PC-3 (cell line): ENCODE results near the gene AMIGO3. TPM values are rescaled to one million over a fixed set of nuclear protein-coding genes. Genes with fewer than 3 reads are reported as not detected.

ENCODE experiments used
- ATAC-seq: fragments of 200-7000 bp; cut with Tn5 transposase; 2 replicates; pipeline ENCODE4 v1.9.1; 2020; ENCODE audit warnings: mild to moderate bottlenecking, moderate library complexity
- BruUV-seq: library from RNA; stranded (reverse); fragments of 400-500 nt; replicated peaks from 2 replicates; lab custom pipeline; 2021; lab: Mats Ljungman, UMichigan
- CTCF ChIA-PET: fragments of 300-600 bp; sonication (Branson Sonifier 250); formaldehyde crosslinking; loops from one replicate; lab custom pipeline; 2022; ENCODE audit warnings: antibody characterized with exemption; lab: Charles Lee
- POLR2A ChIA-PET: fragments of 300-600 bp; sonication (Branson Sonifier 250); formaldehyde crosslinking; loops from one replicate; lab custom pipeline; 2022; ENCODE audit warnings: antibody characterized with exemption; ENCODE audit not compliant: unreplicated experiment; lab: Charles Lee
- DNase-seq: peaks from one replicate; pipeline ENCODE4 v3.0.0-alpha.2; 2015
- H2AFZ ChIP-seq: fragments of 300-600 bp; sonication (generic); 2 replicates; pipeline ENCODE4 v1.6.0; 2016; ENCODE audit warnings: antibody characterized with exemption, low read length
- H3F3A ChIP-seq: fragments of 300-600 bp; sonication (generic); one replicate; pipeline ENCODE4 v1.6.0; 2017; ENCODE audit warnings: antibody characterized with exemption, low read length, control low read depth, mild to moderate bottlenecking; ENCODE audit not compliant: unreplicated experiment
- H3K27ac ChIP-seq: fragments of 300-600 bp; sonication (generic); 2 replicates; pipeline ENCODE4 v1.5.1; 2016; ENCODE audit warnings: mild to moderate bottlenecking, low read length
- H3K27me3 ChIP-seq: fragments of 300-600 bp; sonication (generic); 2 replicates; pipeline ENCODE4 v1.6.1; 2016; ENCODE audit warnings: low read length, mixed read lengths
- H3K36me3 ChIP-seq: fragments of 300-600 bp; sonication (generic); 2 replicates; pipeline ENCODE4 v1.6.1; 2016; ENCODE audit warnings: low read depth, mixed run types, low read length, mixed read lengths
- H3K4me1 ChIP-seq: fragments of 300-600 bp; sonication (generic); 2 replicates; pipeline ENCODE4 v1.5.1; 2016; ENCODE audit warnings: low read length; ENCODE audit not compliant: insufficient read depth
- H3K4me2 ChIP-seq: fragments of 300-600 bp; sonication (generic); 2 replicates; pipeline ENCODE4 v1.6.0; 2016; ENCODE audit warnings: low read length
- H3K4me3 ChIP-seq: fragments of 300-600 bp; sonication (generic); 2 replicates; pipeline ENCODE4 v1.5.1; 2016; ENCODE audit warnings: mild to moderate bottlenecking, low read length, mixed read lengths
- H3K79me2 ChIP-seq: fragments of 300-600 bp; sonication (generic); 2 replicates; pipeline ENCODE4 v1.6.1; 2017; ENCODE audit warnings: low read length, mixed read lengths
- H3K9ac ChIP-seq: fragments of 300-600 bp; sonication (generic); 2 replicates; pipeline ENCODE4 v1.6.0; 2016; ENCODE audit warnings: mild to moderate bottlenecking, low read length
- H3K9me2 ChIP-seq: fragments of 300-600 bp; sonication (generic); replicated peaks from 2 replicates; pipeline ENCODE4 v1.6.1; 2016; ENCODE audit warnings: mixed run types, low read length, mixed read lengths
- H3K9me3 ChIP-seq: fragments of 300-600 bp; sonication (generic); 2 replicates; pipeline ENCODE4 v1.6.1; 2016; ENCODE audit warnings: low read length, mixed read lengths
- H4K20me1 ChIP-seq: fragments of 300-600 bp; sonication (generic); 2 replicates; pipeline ENCODE4 v1.6.1; 2016; ENCODE audit warnings: low read length, mixed read lengths
- EZH2 ChIP-seq: fragments of 300-600 bp; sonication (generic); IDR thresholded peaks from one replicate; pipeline ENCODE4 v1.6.1; 2017; ENCODE audit warnings: antibody characterized with exemption, mild to moderate bottlenecking, low read length; ENCODE audit not compliant: unreplicated experiment
- EZH2phosphoT487 ChIP-seq: fragments of 300-600 bp; sonication (generic); IDR thresholded peaks from 2 replicates; pipeline ENCODE4 v1.6.1; 2018; ENCODE audit warnings: mild to moderate bottlenecking, antibody characterized with exemption, low read length, borderline replicate concordance
- intact Hi-C: fragments of 100-400 bp; cut with micrococcal nuclease; formaldehyde crosslinking; loops from 2 replicates; pipeline ENCODE4 v1.9.0; 2023
- total RNA-seq: library from RNA; depleted of rRNA; stranded (reverse); fragments of >200 nt; gene quantifications from 2 replicates; pipeline ENCODE4 v1.2.3, GENCODE V29; 2014
- TF ChIP-seq, protein P1 (sequence below): fragments of 300-600 bp; sonication (generic); conservative IDR thresholded peaks from 2 replicates; pipeline ENCODE4 v1.5.1; 2017; ENCODE audit warnings: antibody characterized with exemption, low read depth, mild to moderate bottlenecking, low read length

The AMIGO3 gene
- total RNA-seq, 1 experiment from 2014 or later = 1.8 TPM

DNA sequence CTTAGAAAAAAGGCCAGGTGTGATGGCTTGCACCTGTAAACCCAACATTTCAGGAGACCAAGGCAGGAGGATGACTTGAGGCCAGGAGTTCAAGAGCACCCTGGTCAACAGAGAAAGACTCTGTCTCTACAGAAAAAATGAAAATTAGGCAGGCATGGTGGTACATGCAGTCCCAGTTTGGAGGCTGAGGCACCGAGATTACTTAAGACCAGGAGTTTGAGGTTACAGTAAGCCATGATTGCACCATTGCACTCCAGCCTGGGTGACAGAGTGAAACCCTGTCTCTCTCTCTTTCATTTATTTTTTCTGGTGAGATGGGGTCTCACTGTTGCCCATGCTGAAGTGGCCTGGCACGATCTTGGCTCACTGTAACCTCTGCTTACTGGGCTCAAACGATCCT is 42.2 kb upstream of the AMIGO3 start:
- BruUV-seq = no TSS peak
- peaks cover 3% of the 10 kb centered on the region; the same call in 1 of the 2 replicates for H3K36me3 ChIP-seq
- no peak for DNase-seq
- no peaks in the 10 kb centered on the region for H4K20me1 ChIP-seq
- no peak overlapping the region for H2AFZ ChIP-seq
- no peak for ATAC-seq
- H3K79me2 ChIP-seq = peaks cover 81% of the 10 kb centered on the region
- no peak overlapping the region for H3K27ac ChIP-seq
- no peak overlapping the region for H3K4me3 ChIP-seq
- no peak overlapping the region for H3K9ac ChIP-seq
- H3F3A ChIP-seq = no peaks in the 10 kb centered on the region
- POLR2A ChIA-PET = no interaction called here
- intact Hi-C loops = no loop called here
- H3K9me3 ChIP-seq = no peaks in the 10 kb centered on the region
- H3K9me2 ChIP-seq = no peaks in the 10 kb centered on the region
- no peaks in the 10 kb centered on the region for H3K27me3 ChIP-seq
- no peak overlapping the region for H3K4me2 ChIP-seq
- H3K4me1 ChIP-seq = no peaks in the 10 kb centered on the region
- CTCF ChIA-PET = no interaction called here
- no peak for TF ChIP-seq EZH2
- TF ChIP-seq, protein P1, sequence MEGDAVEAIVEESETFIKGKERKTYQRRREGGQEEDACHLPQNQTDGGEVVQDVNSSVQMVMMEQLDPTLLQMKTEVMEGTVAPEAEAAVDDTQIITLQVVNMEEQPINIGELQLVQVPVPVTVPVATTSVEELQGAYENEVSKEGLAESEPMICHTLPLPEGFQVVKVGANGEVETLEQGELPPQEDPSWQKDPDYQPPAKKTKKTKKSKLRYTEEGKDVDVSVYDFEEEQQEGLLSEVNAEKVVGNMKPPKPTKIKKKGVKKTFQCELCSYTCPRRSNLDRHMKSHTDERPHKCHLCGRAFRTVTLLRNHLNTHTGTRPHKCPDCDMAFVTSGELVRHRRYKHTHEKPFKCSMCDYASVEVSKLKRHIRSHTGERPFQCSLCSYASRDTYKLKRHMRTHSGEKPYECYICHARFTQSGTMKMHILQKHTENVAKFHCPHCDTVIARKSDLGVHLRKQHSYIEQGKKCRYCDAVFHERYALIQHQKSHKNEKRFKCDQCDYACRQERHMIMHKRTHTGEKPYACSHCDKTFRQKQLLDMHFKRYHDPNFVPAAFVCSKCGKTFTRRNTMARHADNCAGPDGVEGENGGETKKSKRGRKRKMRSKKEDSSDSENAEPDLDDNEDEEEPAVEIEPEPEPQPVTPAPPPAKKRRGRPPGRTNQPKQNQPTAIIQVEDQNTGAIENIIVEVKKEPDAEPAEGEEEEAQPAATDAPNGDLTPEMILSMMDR = no peak
- TF ChIP-seq EZH2phosphoT487 = no peak

DNA sequence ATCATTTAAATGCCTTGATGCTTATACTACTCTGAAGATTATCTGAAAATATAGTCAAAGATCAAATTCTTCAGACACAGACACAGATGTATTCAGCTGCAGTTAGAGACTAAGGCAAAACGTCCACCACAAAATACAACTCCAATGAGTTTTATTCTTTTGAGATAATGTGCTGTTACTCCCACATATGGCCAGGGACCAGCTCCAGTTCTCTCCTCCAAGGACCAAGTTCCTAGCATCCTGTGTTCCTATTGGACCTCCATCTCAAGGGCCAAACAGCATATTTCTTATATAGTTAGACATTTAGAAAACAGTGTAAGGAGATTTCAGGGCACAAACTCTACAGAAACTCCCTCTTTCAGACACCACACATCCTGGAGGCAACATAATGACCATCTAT is 39.7 kb upstream of the AMIGO3 start:
- no peak overlapping the region for H3K9ac ChIP-seq
- DNase-seq (no peak), ATAC-seq (no peak)
- no peaks in the 10 kb centered on the region for H3K27me3 ChIP-seq
- ChIA-PET POLR2A (no interaction called here), CTCF (no interaction called here)
- TF ChIP-seq EZH2phosphoT487 (no peak), EZH2 (no peak)
- TF ChIP-seq, protein P1 = no peak
- H3K79me2 ChIP-seq = peaks cover 87% of the 10 kb centered on the region
- H3K9me3 ChIP-seq = no peaks in the 10 kb centered on the region
- H2AFZ ChIP-seq = no peak overlapping the region
- intact Hi-C loops = no loop called here
- no peaks in the 10 kb centered on the region for H3K4me1 ChIP-seq
- no peak overlapping the region for H3K27ac ChIP-seq
- H4K20me1 ChIP-seq = no peaks in the 10 kb centered on the region; the same call in 1 of the 2 replicates
- H3K4me3 ChIP-seq = no peak overlapping the region
- no peak overlapping the region for H3K4me2 ChIP-seq
- no peaks in the 10 kb centered on the region for H3K9me2 ChIP-seq
- H3F3A ChIP-seq = no peaks in the 10 kb centered on the region
- no TSS peak for BruUV-seq
- peaks cover 3% of the 10 kb centered on the region; the same call in 1 of the 2 replicates for H3K36me3 ChIP-seq

DNA sequence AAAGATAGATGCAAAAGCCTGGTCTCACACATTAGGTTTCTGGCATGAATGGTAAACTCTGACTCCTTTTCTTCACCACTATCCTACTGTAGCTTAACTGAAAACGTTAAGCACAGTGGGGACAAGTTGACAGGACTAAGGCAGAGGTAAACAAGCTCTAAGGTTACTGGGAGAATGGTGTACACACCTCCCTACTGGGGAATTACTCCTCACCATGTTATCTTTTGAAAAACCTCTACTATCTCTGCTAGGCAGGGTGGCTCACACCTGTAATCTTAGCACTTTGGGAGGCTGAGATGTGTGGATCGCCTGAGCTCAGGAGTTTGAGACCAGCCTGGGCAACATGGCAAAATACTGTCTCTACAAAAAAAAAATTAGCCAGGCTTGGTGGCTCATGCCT is 37.7 kb upstream of the AMIGO3 start:
- H3K4me3 ChIP-seq = no peak overlapping the region
- POLR2A ChIA-PET = no interaction called here
- no peaks in the 10 kb centered on the region for H3F3A ChIP-seq
- H3K36me3 ChIP-seq = peaks cover 3% of the 10 kb centered on the region; the same call in 1 of the 2 replicates
- peaks cover 86% of the 10 kb centered on the region for H3K79me2 ChIP-seq
- no peaks in the 10 kb centered on the region for H3K27me3 ChIP-seq
- no peaks in the 10 kb centered on the region for H3K9me3 ChIP-seq
- no peak overlapping the region for H3K9ac ChIP-seq
- DNase-seq (no peak), ATAC-seq (no peak)
- no peaks in the 10 kb centered on the region; the same call in 1 of the 2 replicates for H4K20me1 ChIP-seq
- H3K4me1 ChIP-seq = no peaks in the 10 kb centered on the region
- no peak for TF ChIP-seq EZH2
- TF ChIP-seq, protein P1 = no peak
- TF ChIP-seq EZH2phosphoT487 = no peak
- CTCF ChIA-PET = no interaction called here
- H3K4me2 ChIP-seq = no peak overlapping the region
- no TSS peak for BruUV-seq
- intact Hi-C loops = no loop called here
- no peaks in the 10 kb centered on the region for H3K9me2 ChIP-seq
- H3K27ac ChIP-seq = no peak overlapping the region
- no peak overlapping the region for H2AFZ ChIP-seq
